Endometrium (tissue), 2 donors: ENCODE results near the gene KCNH6.

Source experiments
- FAIRE-seq: peaks from 2 replicates; lab custom pipeline; 2012; peaks lifted over from hg19 to GRCh38; lab: Jason Lieb, UNC
- donor health status: control.
- donor health status: control.

Gene KCNH6

DNA sequence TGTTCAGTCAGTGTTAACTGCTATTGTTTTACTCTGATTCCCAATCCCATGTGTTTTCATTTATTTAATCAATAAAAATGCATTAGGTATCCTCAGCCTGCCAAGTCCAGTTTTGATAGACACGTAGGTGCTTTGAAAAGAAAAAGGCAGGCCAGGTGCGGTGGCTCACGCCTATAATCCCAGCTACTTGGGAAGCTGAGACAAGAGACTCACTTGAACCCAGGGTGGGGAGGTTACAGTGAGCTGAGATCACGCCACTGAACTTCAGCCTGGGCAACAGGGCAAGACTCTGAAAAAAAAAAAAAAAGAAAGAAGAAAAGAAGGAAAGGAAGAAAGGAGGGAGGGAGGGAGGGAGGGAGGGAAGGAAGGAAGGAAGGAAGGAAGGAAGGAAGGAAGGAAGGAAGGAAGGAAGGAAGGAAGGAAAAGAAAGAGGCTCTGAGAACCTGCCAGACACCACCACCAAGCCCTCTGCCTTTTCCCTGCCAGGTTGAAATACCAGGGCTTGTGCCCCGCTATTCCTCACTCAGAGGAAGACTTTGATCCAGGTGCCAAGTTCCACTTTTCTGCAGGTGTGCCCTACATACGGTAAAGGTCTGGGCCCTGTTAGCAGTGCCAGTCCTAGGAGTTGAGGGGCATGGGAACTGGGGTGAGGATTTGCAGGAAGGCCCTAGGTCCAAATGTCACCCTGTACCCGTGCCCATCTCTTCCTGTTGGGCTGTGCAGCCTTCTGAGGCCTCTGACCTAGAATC is 10.1 kb upstream of the KCNH6 start:
- FAIRE-seq: no peak

DNA sequence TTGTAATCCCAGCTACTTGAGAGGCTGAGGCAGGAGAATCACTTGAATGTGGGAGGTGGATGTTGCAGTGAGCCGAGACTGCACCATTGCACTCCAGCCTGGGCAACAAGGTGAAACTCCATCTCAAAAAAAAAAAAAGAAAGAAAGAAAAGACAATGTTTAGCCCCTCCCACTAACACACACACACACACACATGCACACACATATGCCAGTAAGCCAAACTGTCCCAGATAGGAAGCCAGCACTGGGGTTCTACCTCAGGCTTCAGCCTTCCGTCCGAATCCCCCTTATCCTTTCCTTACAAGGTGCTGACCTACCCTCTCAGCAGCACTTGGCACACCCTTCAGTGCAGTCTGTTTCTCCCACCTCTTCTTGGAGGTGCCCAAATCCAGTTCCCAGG is 8.7 kb upstream of the KCNH6 start:
- FAIRE-seq: no peak

DNA sequence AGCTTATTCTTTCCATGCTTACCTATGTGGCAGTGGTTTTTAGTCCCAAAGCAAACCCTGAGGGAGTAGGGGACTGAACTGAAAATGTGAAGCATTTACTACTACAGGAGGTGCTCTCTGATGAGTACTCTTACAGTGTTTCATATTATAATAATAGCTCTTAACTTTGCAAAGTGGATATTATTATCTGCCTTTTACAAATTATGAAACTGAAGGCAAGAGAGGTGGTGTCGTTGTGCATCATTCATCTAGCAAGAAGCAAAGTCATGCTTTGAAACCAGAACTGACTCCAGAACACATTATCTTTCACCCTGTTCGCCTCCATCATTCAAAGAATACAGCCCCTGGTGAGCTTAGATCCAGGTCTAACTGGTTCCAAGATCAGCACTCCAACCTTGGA is 8.2 kb upstream of the KCNH6 start:
- FAIRE-seq: no peak

DNA sequence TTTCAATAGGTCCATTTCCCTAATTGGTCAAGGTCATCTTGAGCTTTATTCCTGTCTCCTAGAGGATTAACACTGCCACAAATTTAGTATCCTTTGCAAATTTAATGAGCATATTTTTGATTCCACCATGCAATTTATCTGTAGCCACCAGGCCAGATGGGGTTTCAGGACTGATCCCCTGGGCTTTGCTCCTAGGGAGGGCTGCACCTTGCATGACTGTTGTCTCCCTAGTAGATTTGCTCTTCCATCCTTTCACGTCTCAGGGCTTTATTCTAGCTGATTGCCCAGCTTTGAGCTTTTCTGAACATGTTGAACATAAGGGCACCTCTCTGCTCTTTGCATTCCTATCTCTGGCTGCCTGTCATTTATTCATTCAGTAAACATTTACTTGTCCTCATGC is 7.7 kb upstream of the KCNH6 start:
- FAIRE-seq: no peak

DNA sequence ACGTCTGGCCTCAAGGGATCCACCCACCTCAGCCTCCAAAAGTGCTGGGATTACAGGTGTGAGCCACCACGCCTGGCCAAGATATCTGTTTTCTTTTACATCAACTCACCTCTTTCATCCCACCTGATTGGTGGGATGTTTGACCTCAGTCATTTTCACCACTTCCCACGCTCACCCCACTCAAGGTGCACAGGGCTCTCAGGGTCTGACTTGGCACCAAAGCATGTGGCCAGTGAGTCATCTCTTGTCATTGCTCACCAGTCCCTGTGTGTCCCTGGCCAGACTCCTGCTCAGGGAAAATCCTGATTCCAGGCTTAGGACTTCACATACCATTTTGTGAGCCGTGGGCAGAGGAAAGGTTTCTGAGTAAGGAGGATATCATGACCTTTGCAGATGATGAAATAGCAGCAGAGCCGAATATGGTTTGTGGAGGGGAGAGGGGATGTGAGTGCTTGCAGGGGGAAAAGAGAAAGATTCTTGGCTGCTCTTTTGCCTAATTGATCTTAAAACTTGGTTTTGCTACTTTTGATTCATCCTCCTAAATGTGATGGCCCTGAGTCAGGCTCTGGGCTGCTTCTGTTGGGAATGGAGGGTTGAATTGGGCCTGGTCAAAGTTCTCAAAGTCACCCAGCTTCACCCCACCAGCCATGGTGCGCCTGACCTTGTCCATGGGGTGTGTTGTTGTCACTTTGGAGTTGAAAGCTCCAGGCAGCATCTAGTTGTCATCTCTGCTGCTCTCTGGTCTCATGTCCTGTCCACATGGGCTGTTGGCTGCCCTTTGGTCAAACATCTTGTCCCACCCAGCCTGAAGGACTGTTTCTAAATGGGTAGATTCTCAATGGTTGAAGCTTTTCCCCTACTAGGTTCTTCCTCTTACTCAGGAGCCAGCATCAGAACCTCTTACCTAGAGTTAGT is 6.0 kb upstream of the KCNH6 start:
- no peak for FAIRE-seq

DNA sequence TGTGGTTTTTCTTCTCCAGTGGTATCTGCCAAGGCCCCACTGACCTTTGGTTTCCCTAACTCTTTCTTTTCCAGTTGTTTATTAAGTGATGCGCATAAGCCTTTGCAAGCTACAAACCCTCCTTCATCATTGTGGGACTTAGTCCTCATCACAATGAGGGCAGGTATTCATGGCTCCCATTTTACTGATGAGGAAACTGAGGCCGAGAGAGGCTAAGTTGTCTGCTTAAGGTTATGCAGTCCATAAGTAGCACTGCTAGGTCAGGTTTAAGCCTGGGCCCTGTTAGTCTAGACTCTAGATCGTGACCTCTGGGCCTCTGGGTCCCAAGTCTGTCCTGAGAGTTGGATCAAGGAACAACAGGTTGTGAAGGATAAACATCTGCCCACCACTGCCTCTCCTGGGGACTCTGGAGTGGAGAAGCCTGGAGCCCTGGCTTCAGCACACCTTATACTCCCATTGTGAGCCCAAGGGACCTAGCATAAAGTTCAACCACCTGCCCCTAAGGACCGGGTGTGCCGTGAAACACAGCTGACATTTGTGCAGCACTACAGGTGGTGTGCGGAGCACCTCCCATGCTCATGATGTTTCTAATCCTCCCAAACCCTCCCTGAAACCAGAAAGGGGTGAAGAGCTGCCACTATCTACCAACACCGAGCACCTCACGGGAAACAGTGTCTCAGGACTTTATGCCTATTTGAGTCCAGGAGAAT is 5.2 kb upstream of the KCNH6 start:
- FAIRE-seq: no peak

DNA sequence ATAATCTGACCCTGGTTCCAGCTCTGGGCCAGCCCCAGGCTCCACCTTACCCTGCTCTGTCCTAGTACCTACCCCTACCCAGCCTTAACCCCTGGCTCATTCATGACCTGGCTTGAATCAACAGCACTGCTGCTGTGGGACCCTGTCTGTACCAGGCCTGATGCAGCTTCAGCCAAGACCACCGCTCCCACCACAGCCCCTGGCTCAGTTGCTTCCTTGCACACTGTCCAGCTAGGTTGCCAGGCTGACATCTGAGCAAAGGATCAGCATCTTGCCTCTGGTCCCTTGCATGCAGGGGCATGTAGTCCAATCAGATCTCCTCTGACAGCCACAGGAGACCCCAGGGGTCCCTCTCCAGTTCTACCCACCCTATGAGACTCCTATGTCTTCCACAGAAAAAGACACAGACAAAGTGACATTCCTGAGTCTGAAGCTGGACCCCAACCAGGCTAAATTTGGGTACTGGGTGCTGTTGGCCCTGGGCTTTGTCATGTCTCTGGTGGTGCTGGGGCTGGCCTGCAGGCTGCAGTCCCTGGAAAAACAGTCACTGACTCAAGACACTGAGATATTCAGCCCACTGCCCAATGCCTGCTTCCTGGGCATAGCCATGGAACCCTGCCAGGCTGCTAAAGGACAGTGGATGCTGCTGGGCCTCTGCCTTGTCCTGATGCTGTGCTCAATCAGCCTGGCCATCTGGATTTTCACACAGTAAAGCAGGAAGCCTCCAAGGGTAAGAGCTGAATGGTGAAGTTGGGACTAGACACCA is 3.9 kb upstream of the KCNH6 start:
- no peak for FAIRE-seq

DNA sequence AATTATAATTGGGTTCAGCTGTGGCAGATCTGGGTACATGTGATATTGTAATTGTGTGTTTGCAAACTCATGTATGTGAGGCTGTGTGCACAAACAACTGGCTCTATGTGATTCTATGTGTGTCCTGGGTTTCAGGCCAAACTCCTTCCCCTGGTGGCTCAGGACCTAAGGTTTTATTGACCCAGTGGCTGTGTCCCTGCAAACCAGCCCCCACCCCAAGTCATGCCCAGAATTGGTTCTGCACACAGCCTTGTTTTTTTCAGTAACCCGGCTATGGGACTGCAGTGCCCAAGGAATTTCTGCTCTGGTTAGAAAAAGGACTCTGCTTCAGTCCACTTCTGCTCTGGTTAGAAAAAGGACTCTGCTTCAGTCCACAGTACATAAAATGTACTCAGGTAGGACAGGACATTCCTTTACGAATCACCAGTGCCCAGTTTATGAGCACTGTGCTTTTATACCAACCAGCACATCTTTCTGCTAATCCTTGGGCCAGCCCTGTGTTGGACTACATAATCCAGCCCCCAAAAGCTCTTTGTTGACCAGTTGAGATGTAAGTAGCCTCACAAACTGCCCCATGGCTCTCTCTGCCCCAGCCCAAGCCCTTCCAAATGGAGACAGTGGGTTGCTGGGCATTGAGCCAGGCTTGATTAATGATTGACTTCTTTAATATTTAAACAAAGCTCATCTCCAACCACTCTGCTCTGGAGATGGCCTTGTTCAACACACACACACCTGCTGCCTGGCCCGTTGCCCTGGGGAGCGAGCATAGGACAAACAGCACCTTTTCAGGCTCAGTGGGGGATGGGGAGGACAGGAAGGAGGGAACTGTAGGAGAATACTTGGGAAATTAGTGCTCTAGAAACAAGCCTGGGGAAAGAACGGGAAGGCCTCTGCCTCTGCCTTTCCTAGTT is 2.9 kb upstream of the KCNH6 start:
- no peak for FAIRE-seq

DNA sequence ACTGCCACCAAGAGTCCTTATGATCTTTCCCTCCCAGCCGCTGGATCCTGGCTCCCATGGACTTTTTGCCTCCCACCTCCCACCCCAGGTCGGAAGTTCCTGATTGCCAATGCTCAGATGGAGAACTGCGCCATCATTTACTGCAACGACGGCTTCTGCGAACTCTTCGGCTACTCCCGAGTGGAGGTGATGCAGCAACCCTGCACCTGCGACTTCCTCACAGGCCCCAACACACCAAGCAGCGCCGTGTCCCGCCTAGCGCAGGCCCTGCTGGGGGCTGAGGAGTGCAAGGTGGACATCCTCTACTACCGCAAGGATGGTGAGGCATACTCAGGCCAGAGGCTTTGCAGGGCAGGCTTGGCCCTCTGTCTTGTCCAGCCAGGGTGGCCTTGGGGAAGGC is 893 bp downstream of the KCNH6 start:
- FAIRE-seq: no peak

DNA sequence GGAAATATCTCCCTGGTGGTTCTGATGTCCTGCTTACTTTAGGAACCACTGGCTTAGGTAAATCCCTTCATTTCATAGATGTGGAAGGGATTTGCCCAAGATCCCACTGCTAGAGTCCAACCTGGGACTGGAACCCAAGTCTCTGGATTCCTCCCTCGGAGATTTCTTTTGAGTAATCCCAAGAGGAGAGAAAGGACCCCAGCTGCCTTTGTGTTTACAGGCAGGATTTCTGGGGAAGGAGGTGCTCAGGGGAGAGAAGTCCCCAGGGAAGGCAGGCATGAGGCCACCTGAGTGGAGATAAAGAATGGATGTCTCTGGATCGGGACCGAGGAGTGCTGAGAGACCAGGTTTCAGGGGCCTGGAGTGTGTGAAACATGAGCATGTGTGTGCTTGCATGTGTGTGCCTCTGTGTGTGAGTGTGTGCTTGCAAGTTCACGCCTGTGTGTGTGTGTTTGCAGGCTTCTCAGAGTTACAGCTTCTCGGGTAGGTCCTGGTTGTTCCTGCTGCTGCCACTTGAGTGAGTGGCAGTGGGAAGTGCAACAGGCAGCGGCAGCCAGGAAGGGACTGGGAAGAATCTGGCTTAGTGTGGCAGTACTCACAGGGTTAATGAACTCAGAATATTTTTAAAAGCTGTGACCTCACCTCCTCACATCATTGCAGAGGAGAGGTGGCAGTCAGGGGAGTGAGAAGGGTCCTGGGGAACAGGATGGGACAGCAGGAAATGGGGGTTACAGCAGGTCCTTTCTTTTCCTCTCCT is 2.2 kb downstream of the KCNH6 start:
- no peak for FAIRE-seq

DNA sequence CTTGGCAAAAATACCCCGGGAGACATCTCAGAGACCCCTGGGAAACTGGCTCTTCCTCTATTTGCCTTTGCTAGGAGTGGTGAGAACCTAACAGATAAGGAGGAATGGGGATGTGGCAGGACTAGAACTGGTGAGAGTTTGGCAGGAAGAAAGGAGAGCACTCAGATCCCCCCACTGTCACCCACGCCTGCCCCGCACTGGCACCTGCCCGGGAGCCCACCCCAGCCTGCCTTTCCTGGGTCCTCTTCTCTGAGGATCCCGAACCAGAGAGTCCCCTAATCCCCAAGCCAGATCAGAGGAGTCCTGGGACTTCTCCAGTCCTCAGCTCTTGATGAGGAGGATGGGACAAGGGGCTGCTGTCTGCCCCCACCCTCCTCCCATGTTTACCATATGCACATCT is 3.7 kb downstream of the KCNH6 start:
- no peak for FAIRE-seq

DNA sequence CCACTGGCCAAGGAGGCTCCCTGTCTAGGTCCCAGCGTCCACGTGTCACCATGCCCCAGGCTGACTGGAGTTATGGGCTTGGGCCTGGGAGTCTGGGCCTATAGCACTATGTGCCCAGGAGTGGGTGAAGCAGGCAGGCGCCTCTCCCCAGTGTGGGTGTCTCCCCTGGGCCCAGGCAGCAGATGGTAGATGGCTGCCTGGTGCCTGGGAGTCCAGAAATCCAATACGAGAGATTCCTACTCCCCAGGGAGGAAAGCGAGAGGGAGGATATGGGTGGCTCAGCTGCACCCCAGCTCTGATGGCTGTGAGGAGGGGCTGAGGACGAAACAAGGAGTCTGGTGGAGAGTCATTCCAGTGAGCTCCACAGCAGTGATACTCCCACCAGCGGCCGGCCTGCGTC is 5.0 kb downstream of the KCNH6 start:
- FAIRE-seq: no peak

DNA sequence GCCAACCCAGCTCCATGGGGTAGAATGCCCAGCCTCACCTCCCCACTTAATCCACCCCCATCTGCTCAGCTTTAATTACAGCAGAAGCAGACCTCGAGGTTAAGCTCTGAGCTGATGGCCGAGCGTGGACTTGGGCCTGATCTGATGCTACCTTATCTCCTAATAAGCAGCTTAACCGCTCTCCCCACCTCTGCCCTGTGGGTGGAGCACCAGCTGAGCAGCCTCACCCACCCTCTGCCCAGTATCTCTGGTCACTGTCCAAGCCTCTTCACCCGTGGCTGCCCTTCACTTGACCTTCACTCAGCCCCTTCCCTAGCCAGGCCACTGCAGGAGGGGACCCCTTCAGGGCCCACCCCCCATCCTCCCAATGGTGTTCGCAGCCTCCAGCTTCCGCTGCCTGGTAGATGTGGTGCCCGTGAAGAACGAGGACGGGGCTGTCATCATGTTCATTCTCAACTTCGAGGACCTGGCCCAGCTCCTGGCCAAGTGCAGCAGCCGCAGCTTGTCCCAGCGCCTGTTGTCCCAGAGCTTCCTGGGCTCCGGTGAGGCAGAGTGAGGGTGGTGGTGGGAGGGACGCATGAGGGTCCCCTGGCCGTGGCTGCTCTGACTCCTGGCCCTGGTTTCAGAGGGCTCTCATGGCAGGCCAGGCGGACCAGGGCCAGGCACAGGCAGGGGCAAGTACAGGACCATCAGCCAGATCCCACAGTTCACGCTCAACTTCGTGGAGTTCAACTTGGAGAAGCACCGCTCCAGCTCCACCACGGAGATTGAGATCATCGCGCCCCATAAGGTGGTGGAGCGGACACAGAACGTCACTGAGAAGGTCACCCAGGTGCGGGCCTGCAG is 6.8 kb downstream of the KCNH6 start:
- FAIRE-seq: no peak

DNA sequence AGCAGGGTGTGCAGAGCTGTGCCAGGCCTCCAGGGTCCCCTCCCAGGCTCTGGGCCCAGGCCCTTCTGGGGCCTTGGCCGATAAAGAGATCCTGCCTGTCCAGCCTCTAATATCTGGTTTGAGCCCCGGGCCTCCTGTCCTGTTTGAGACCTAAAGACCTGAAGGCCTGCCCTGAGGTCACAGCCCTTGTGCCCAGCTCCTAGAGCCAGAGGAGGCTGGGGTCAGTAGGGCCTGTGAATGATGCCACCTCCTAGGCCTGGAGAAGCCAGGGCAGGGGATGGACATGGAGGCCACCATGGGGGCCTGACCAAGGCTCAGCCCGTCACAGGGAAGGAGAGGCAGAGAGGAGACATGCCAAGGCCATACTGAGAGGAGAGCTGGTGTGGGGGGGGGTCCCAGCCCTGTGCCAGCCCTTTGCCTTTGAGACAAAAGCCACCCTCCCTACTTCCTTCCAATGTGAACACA is 7.4 kb downstream of the KCNH6 start:
- FAIRE-seq: no peak

DNA sequence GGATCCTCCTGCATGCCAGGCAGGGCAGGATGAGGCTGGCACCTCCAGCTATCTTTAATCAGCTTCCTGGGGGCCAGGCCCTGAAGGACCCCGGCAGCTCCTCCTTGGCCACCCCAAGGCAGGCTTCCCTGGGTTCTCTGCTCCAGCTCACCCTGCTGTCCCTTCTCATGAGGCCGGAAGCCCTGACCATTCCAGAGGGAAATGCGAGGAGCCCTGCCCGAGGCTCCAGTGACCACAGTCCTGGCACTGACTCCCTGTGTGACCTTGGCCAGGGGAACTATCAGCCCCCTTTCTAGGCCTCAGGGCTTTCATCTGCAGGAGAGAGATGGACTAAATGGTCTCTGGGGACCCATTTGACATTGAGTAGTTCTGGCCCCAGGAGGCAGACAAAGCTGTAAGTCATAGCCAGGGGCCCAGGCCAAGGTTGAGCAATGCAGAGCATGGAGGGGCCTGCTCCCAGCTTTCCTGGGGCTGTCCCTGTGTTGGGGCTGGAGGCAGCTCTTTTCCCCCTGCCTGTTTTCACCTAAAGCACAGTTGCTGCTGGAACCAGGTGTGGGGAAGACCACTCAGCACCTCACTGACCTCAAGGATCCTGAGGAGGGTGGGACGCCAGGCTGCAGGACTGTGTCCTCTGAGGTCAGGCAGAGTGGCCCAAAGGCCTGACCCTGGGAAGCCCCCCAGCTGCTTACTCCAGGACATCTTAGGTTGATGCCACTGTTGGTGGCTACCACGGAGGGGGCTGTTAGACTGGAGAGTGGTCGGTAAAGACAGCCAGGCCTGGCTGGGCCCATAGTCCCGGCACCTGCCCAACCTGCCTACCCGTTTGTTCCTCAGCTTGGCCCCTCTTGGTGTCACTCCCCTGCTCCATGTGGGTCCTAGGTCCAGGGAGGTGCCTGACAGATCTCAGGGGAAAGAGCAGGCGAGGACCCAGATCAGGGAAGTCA is 8.1 kb downstream of the KCNH6 start:
- FAIRE-seq: no peak

DNA sequence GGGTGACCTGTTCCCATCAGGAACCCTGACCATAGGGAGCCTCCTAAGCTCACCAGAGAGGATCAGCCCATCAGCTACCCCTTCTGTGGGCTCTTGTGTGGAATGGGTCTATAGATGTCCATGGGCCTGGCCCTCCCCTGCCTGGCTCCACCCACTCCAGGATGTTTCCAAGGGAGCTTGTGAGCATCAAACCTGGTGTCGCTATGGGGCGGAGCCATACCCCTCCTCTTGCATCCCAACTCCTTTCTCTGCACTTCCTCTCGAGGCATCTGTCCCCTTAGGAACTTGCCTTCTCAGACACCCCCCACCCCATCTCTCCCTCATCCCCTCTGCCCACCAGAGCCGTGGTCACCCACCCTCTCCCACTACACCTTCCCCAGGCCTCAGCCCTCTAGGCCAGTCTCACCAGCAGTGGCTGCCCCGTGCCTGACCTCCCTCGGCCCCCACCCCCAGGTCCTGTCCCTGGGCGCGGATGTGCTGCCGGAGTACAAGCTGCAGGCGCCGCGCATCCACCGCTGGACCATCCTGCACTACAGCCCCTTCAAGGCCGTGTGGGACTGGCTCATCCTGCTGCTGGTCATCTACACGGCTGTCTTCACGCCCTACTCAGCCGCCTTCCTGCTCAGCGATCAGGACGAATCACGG is 10.4 kb downstream of the KCNH6 start:
- no peak for FAIRE-seq

DNA sequence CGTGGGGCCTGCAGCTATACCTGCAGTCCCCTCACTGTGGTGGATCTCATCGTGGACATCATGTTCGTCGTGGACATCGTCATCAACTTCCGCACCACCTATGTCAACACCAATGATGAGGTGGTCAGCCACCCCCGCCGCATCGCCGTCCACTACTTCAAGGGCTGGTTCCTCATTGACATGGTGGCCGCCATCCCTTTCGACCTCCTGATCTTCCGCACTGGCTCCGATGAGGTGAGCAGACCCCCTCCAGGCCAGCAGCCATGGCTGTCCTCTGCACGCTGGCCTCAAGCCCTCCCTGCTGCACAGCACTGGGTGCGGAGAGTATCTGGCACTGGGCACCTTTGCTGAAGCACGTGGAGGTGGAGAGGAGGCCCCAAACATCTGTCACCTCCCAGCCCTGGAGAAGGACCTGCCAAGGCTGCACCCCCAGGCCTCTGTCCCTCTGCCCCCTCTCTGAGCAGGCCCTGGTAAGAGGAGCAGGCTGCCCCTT is 11.0 kb downstream of the KCNH6 start:
- FAIRE-seq: no peak
